K562 (cell line): ENCODE measurements around the gene FAM131C. TPM values are rescaled to one million over a fixed set of nuclear protein-coding genes. Genes with fewer than 3 reads are reported as not detected.

ENCODE experiments used
- ARID2 ChIP-seq: fragments of 450-650 bp; IDR thresholded peaks from 2 replicates; pipeline ENCODE4 v1.6.1; 2017; ENCODE audit warnings: antibody characterized with exemption, mild to moderate bottlenecking
- ATF1 ChIP-seq, 2 experiments: fragments of 450-650 bp in 1 of 2; IDR thresholded peaks; 2 replicates each; pipeline ENCODE4 v1.6.1; 2016; ENCODE audit warnings: missing compliant biosample characterization in 1 of 2, missing genetic modification characterization in 1 of 2
- CREM ChIP-seq: IDR thresholded peaks from 2 replicates; pipeline ENCODE4 v1.6.1; 2014; ENCODE audit warnings: antibody characterized with exemption, low read depth
- DDX20 ChIP-seq: fragments of 450-650 bp; IDR thresholded peaks from 2 replicates; pipeline ENCODE4 v1.6.1; 2016; ENCODE audit warnings: missing genetic modification characterization, low read depth, mild to moderate bottlenecking, missing compliant biosample characterization, moderate library complexity
- GABPB1 ChIP-seq: sonication (generic); formaldehyde crosslinking; IDR thresholded peaks from 2 replicates; pipeline ENCODE4 v1.8.0; 2022; ENCODE audit warnings: mild to moderate bottlenecking, missing genetic modification reagents
- GATAD2A ChIP-seq: fragments of 450-650 bp; IDR thresholded peaks from 2 replicates; pipeline ENCODE4 v1.6.1; 2017
- HIVEP1 ChIP-seq: fragments of 250-450 bp; sonication (Bioruptor Pico); IDR thresholded peaks from 2 replicates; pipeline ENCODE4 v1.4.0; 2020; ENCODE audit warnings: mild to moderate bottlenecking
- HMBOX1 ChIP-seq: sonication (generic); IDR thresholded peaks from 2 replicates; pipeline ENCODE4 v1.6.1; 2016
- HOXB6 ChIP-seq: fragments of 250-450 bp; sonication (Bioruptor Pico); IDR thresholded peaks from 2 replicates; pipeline ENCODE4 v1.5.1; 2022; ENCODE audit warnings: mild to moderate bottlenecking, borderline replicate concordance
- LEF1 ChIP-seq: fragments of 450-650 bp; IDR thresholded peaks from 2 replicates; pipeline ENCODE4 v1.6.1; 2016; ENCODE audit warnings: mild to moderate bottlenecking
- PHB ChIP-seq: fragments of 250-450 bp; sonication (Bioruptor Pico); IDR thresholded peaks from 2 replicates; pipeline ENCODE4 v1.5.0; 2021
- SIN3A ChIP-seq, 2 experiments: fragments of 150-350 bp in 1 of 2; IDR thresholded peaks; 2 replicates each; pipeline ENCODE4 v1.6.1; 2011 to 2016; ENCODE audit warnings: borderline replicate concordance in 2 of 2, low read depth in 2 of 2, low read length in 2 of 2, mild to moderate bottlenecking in 2 of 2, moderate library complexity in 2 of 2; ENCODE audit not compliant: control insufficient read depth in 1 of 2
- TARDBP ChIP-seq: fragments of 450-650 bp; IDR thresholded peaks from 2 replicates; pipeline ENCODE4 v1.6.1; 2016
- TCF3 ChIP-seq: sonication (generic); formaldehyde crosslinking; IDR thresholded peaks from 2 replicates; pipeline ENCODE4 v1.4.0; 2020; ENCODE audit warnings: mild to moderate bottlenecking, missing genetic modification reagents
- TFAM ChIP-seq: fragments of 250-450 bp; sonication (Bioruptor Pico); conservative IDR thresholded peaks from 2 replicates; pipeline ENCODE4 v1.5.0; 2021; ENCODE audit warnings: mild to moderate bottlenecking, moderate library complexity
- ZNF280B ChIP-seq: fragments of 250-450 bp; sonication (Bioruptor Pico); IDR thresholded peaks from 2 replicates; pipeline ENCODE4 v1.5.1; 2021; ENCODE audit warnings: mild to moderate bottlenecking
- ZNF778 ChIP-seq: fragments of 450-650 bp; formaldehyde crosslinking; IDR thresholded peaks from 2 replicates; pipeline ENCODE4 v1.4.0; 2020; ENCODE audit warnings: mild to moderate bottlenecking, moderate library complexity
- ZSCAN29 ChIP-seq: fragments of 450-650 bp; IDR thresholded peaks from 2 replicates; pipeline ENCODE4 v1.6.1; 2017
- polyA plus RNA-seq, 8 experiments: library from polyadenylated mRNA; depleted of rRNA in 4 of 8; stranded (reverse) in 5 of 8; unstranded in 3 of 8; fragments of >200 nt; fragmentation: Nextera tagmentation in 2 of 8; fragmentation: Illumina TruSeq in 1 of 8; extraction: Ambion mirVana in 2 of 8; extraction: Trizol in 1 of 8; gene quantifications; 2 replicates each; pipeline versions ENCODE4 v1.2.1 to v1.2.3, GENCODE V29; 2011 to 2014; ENCODE audit warnings: inconsistent platforms in 1 of 8, missing spikeins in 1 of 8
- total RNA-seq, 7 experiments: library from RNA; depleted of rRNA in 6 of 7; stranded (reverse); fragments of >200 nt in 6 of 7; fragmentation: Illumina TruSeq in 2 of 7; extraction: Trizol in 2 of 7; gene quantifications; 2 replicates each; pipeline versions ENCODE4 v1.2.1 to v1.2.3, GENCODE V29; 2011 to 2021; ENCODE audit warnings: low replicate concordance in 1 of 7
- TF ChIP-seq, protein P1 (sequence below): fragments of 450-650 bp; IDR thresholded peaks from 2 replicates; pipeline ENCODE4 v1.6.1; 2017; ENCODE audit warnings: antibody characterized with exemption, mild to moderate bottlenecking
- TF ChIP-seq, protein P2 (sequence below): fragments of 450-650 bp; IDR thresholded peaks from 2 replicates; pipeline ENCODE4 v1.6.1; 2017; ENCODE audit warnings: mild to moderate bottlenecking, moderate library complexity
- TF ChIP-seq, protein P3 (sequence below), 2 experiments: fragments of 250-450 bp in 1 of 2; fragments of 450-650 bp in 1 of 2; sonication (Bioruptor Pico) in 1 of 2; IDR thresholded peaks; 2 replicates each; pipeline versions ENCODE4 v1.6.1 to v1.8.0; 2016 to 2021; ENCODE audit warnings: mild to moderate bottlenecking in 2 of 2, moderate library complexity in 2 of 2, missing compliant biosample characterization in 1 of 2, missing genetic modification characterization in 1 of 2

Gene FAM131C
- total and polyA plus RNA-seq, 9 of the 15 experiments (the other 6 are each of a cell fraction or from before 2014, with no cell fraction given), result 0.10 to 0.29 (median 0.16) TPM; not detected in 6

- TF ChIP-seq TFAM (CRISPR knock-in tag) (no peak), GATAD2A (peak; percentile 37; the same call in 1 of the 2 replicates), CREM (no peak), ARID2 (no peak), LEF1 (no peak), ZNF778 (CRISPR knock-in tag) (no peak), HMBOX1 (no peak), GABPB1 (CRISPR knock-in tag) (no peak), TARDBP (no peak), ATF1 (CRISPR knock-in tag; IDR thresholded peaks at IDR 0.05) (no peak), ATF1 (tag; IDR thresholded peaks at IDR 0.05) (0 out of 2 replicates have a peak, but pooled peaks have one; percentile 13), PHB (CRISPR knock-in tag) (no peak), HIVEP1 (CRISPR knock-in tag) (no peak), ZSCAN29 (no peak), HOXB6 (CRISPR knock-in tag) (no peak), ZNF280B (CRISPR knock-in tag) (no peak), SIN3A (IDR thresholded peaks at IDR 0.05; ENCODE audit: borderline replicate concordance in 2 of 2, control insufficient read depth in 1 of 2, low read depth in 2 of 2, low read length in 2 of 2) (0 out of 4 replicates have a peak, but pooled peaks of 1 of the 2 experiments have one; percentile 23), DDX20 (no peak), TCF3 (CRISPR knock-in tag) (0 out of 2 replicates have a peak, but pooled peaks have one; percentile 4)
- TF ChIP-seq, protein P1, sequence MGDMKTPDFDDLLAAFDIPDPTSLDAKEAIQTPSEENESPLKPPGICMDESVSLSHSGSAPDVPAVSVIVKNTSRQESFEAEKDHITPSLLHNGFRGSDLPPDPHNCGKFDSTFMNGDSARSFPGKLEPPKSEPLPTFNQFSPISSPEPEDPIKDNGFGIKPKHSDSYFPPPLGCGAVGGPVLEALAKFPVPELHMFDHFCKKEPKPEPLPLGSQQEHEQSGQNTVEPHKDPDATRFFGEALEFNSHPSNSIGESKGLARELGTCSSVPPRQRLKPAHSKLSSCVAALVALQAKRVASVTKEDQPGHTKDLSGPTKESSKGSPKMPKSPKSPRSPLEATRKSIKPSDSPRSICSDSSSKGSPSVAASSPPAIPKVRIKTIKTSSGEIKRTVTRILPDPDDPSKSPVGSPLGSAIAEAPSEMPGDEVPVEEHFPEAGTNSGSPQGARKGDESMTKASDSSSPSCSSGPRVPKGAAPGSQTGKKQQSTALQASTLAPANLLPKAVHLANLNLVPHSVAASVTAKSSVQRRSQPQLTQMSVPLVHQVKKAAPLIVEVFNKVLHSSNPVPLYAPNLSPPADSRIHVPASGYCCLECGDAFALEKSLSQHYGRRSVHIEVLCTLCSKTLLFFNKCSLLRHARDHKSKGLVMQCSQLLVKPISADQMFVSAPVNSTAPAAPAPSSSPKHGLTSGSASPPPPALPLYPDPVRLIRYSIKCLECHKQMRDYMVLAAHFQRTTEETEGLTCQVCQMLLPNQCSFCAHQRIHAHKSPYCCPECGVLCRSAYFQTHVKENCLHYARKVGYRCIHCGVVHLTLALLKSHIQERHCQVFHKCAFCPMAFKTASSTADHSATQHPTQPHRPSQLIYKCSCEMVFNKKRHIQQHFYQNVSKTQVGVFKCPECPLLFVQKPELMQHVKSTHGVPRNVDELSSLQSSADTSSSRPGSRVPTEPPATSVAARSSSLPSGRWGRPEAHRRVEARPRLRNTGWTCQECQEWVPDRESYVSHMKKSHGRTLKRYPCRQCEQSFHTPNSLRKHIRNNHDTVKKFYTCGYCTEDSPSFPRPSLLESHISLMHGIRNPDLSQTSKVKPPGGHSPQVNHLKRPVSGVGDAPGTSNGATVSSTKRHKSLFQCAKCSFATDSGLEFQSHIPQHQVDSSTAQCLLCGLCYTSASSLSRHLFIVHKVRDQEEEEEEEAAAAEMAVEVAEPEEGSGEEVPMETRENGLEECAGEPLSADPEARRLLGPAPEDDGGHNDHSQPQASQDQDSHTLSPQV, result 0 out of 2 replicates have a peak, but pooled peaks have one; percentile 17
- TF ChIP-seq, protein P2, sequence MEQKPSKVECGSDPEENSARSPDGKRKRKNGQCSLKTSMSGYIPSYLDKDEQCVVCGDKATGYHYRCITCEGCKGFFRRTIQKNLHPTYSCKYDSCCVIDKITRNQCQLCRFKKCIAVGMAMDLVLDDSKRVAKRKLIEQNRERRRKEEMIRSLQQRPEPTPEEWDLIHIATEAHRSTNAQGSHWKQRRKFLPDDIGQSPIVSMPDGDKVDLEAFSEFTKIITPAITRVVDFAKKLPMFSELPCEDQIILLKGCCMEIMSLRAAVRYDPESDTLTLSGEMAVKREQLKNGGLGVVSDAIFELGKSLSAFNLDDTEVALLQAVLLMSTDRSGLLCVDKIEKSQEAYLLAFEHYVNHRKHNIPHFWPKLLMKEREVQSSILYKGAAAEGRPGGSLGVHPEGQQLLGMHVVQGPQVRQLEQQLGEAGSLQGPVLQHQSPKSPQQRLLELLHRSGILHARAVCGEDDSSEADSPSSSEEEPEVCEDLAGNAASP, result no peak
- TF ChIP-seq, protein P3, sequence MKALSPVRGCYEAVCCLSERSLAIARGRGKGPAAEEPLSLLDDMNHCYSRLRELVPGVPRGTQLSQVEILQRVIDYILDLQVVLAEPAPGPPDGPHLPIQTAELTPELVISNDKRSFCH (CRISPR knock-in tag; IDR thresholded peaks at IDR 0.05), result no peak
- TF ChIP-seq, protein P3 (tag; IDR thresholded peaks at IDR 0.05), result no peak
Measured at GRCh38 chr1:16048573-16049189, 24.8 kb downstream of the FAM131C start (continued).
